ENCODE data around the gene TGFBR3.

DNA sequence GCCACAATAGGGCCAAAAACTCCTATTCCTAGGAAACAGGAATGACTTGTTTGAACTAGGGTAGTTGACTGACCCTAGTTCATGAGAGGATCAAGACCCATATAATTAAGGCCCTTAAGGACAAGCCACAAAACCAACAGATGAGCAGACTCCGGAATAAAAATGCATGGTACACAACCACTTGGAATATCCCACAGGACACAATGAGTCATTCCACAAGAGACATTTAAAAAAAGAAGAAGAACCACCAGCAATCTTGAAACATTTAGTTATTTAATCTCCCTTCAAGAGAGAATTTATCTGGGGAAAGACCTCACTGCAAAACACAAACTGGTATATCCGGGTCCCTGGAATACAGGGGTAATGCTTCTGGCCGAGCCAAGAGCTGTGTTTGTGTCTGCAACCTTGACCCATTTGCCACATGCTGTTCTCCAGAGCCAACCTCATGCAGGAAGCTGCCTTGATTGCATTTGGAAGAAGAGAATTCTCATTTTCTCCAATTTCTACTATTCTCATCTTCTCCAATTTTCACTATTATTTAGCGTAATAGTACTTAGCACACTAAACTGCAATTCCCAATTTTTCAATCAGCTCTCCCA is 135.5 kb downstream of the TGFBR3 start:
- TF ChIP-seq, protein P1, sequence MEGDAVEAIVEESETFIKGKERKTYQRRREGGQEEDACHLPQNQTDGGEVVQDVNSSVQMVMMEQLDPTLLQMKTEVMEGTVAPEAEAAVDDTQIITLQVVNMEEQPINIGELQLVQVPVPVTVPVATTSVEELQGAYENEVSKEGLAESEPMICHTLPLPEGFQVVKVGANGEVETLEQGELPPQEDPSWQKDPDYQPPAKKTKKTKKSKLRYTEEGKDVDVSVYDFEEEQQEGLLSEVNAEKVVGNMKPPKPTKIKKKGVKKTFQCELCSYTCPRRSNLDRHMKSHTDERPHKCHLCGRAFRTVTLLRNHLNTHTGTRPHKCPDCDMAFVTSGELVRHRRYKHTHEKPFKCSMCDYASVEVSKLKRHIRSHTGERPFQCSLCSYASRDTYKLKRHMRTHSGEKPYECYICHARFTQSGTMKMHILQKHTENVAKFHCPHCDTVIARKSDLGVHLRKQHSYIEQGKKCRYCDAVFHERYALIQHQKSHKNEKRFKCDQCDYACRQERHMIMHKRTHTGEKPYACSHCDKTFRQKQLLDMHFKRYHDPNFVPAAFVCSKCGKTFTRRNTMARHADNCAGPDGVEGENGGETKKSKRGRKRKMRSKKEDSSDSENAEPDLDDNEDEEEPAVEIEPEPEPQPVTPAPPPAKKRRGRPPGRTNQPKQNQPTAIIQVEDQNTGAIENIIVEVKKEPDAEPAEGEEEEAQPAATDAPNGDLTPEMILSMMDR (IDR thresholded peaks at IDR 0.05), result no peak
- no peak for TF ChIP-seq POLR2A (IDR thresholded peaks at IDR 0.05)
